M059J (cell line): ENCODE measurements around the gene GUCA1C. TPM values are rescaled to one million over a fixed set of nuclear protein-coding genes. Genes with fewer than 3 reads are reported as not detected.

Source experiments
- DNase-seq: peaks from one replicate; pipeline ENCODE4 v3.0.0-alpha.2; 2012; ENCODE audit warnings: low read depth
- total RNA-seq: library from RNA; depleted of rRNA; stranded (reverse); fragments of >200 nt; shearing (Covaris generic); gene quantifications from 2 replicates; pipeline ENCODE4 v1.2.3, GENCODE V29; 2014; rRNA removed

The GUCA1C gene
- total RNA-seq, 1 experiment from 2014 or later, result not detected

GRCh38 chr3:108909799-108910198, 43.9 kb downstream of the GUCA1C start:
- DNase-seq, result no peak

GRCh38 chr3:108907194-108907593, 46.5 kb downstream of the GUCA1C start:
- DNase-seq, result peak; percentile 32

- DNase-seq, result no peak
These were observed 54.1 kb downstream of the GUCA1C start for GRCh38 chr3:108899530-108899929.

- DNase-seq, result no peak
These were observed 55.8 kb downstream of the GUCA1C start for GRCh38 chr3:108897883-108898282.

GRCh38 chr3:108894981-108895380, 58.7 kb downstream of the GUCA1C start:
- no peak for DNase-seq

GRCh38 chr3:108891833-108892232, 61.8 kb downstream of the GUCA1C start:
- DNase-seq, result no peak

GRCh38 chr3:108887777-108888176, 65.9 kb downstream of the GUCA1C start:
- DNase-seq, result no peak

GRCh38 chr3:108887121-108887520, 66.6 kb downstream of the GUCA1C start:
- DNase-seq, result no peak

- DNase-seq, result no peak
These were observed 70.3 kb downstream of the GUCA1C start for GRCh38 chr3:108883373-108883772.

GRCh38 chr3:108882762-108883161, 70.9 kb downstream of the GUCA1C start:
- DNase-seq, result no peak

GRCh38 chr3:108879915-108880314, 73.8 kb downstream of the GUCA1C start:
- no peak for DNase-seq

- DNase-seq, result peak; percentile 54
These were observed 75.8 kb downstream of the GUCA1C start for GRCh38 chr3:108877901-108878300.

GRCh38 chr3:108863799-108864135, 89.9 kb downstream of the GUCA1C start:
- no peak for DNase-seq

- DNase-seq, result peak; percentile 84
These were observed 90.5 kb downstream of the GUCA1C start for GRCh38 chr3:108862865-108863798.

GRCh38 chr3:108861401-108861800, 92.3 kb downstream of the GUCA1C start:
- DNase-seq, result no peak

Other genes with a start within 250 kb of the GUCA1C start
- not detected in 2 replicates for gene RETNLB, start 196.5 kb downstream of the GUCA1C start, total RNA-seq
- gene TRAT1, start 131.1 kb downstream of the GUCA1C start, total RNA-seq, result not detected in 2 replicates
- gene MORC1, start 164.3 kb upstream of the GUCA1C start, total RNA-seq, result 0.02 TPM in 1 of 2 replicates, not detected in the other
- gene C3orf85, start 182.8 kb upstream of the GUCA1C start, total RNA-seq, result not detected in 2 replicates